ENCODE measurements around the gene AGBL4.
A peak's percentile ranks its signal among the peaks of the same experiment; 100 is the strongest.
"Not testable (repeated sequence)": the region's sequence is repeated elsewhere in the genome, so short reads cannot be mapped to it uniquely, and the experiment has no call there.

The AGBL4 gene

GRCh38 chr1:50023292-50024159 is at the start of gene AGBL4:
Gene AGBL4 (minus strand): TSS chr1:50023954.
- in situ Hi-C loops (cut with HindIII; ENCODE audit: low pct_ligation_motif_present, low pct_unique_long_range_greater_than_20kb, low sequenced_read_pairs): no loop called here
- peak; percentile 26 for DNase-seq

- in situ Hi-C loops (cut with HindIII; ENCODE audit: low pct_ligation_motif_present, low pct_unique_long_range_greater_than_20kb, low sequenced_read_pairs): no loop called here
- DNase-seq: no peak
These were observed 43.1 kb upstream of the AGBL4 start for GRCh38 chr1:50066806-50067205.

GRCh38 chr1:50060279-50060678 is 36.5 kb upstream of the AGBL4 start:
- DNase-seq: no peak
- in situ Hi-C loops (cut with HindIII; ENCODE audit: low pct_ligation_motif_present, low pct_unique_long_range_greater_than_20kb, low sequenced_read_pairs): no loop called here

GRCh38 chr1:50048791-50049190 is 25.0 kb upstream of the AGBL4 start:
- DNase-seq: no peak
- in situ Hi-C loops (cut with HindIII; ENCODE audit: low pct_ligation_motif_present, low pct_unique_long_range_greater_than_20kb, low sequenced_read_pairs): no loop called here

GRCh38 chr1:50047916-50048694 is 24.4 kb upstream of the AGBL4 start:
- in situ Hi-C loops (cut with HindIII; ENCODE audit: low pct_ligation_motif_present, low pct_unique_long_range_greater_than_20kb, low sequenced_read_pairs): no loop called here

GRCh38 chr1:50038237-50038809 is 14.6 kb upstream of the AGBL4 start:
- in situ Hi-C loops (cut with HindIII; ENCODE audit: low pct_ligation_motif_present, low pct_unique_long_range_greater_than_20kb, low sequenced_read_pairs): no loop called here

More at GRCh38 chr1:50047916-50048694, 24.4 kb upstream of the AGBL4 start:
- DNase-seq: no peak

GRCh38 chr1:50027794-50028193 is 4.0 kb upstream of the AGBL4 start:
- DNase-seq: no peak
- in situ Hi-C loops (cut with HindIII; ENCODE audit: low pct_ligation_motif_present, low pct_unique_long_range_greater_than_20kb, low sequenced_read_pairs): no loop called here

More at GRCh38 chr1:50038237-50038809, 14.6 kb upstream of the AGBL4 start:
- DNase-seq: no peak

GRCh38 chr1:49995734-49996133 is 28.0 kb downstream of the AGBL4 start:
- in situ Hi-C loops (cut with HindIII; ENCODE audit: low pct_ligation_motif_present, low pct_unique_long_range_greater_than_20kb, low sequenced_read_pairs): no loop called here
- DNase-seq: peak; percentile 6

GRCh38 chr1:49971088-49971487 is 52.7 kb downstream of the AGBL4 start:
- no peak for DNase-seq
- in situ Hi-C loops (cut with HindIII; ENCODE audit: low pct_ligation_motif_present, low pct_unique_long_range_greater_than_20kb, low sequenced_read_pairs): no loop called here

GRCh38 chr1:49951385-49951784 is 72.4 kb downstream of the AGBL4 start:
- no peak for DNase-seq
- in situ Hi-C loops (cut with HindIII; ENCODE audit: low pct_ligation_motif_present, low pct_unique_long_range_greater_than_20kb, low sequenced_read_pairs): no loop called here

- in situ Hi-C loops (cut with HindIII; ENCODE audit: low pct_ligation_motif_present, low pct_unique_long_range_greater_than_20kb, low sequenced_read_pairs): not testable (repeated sequence)
These were observed 108.5 kb downstream of the AGBL4 start for GRCh38 chr1:49915301-49915700.

GRCh38 chr1:49906365-49906764 is 117.4 kb downstream of the AGBL4 start:
- in situ Hi-C loops (cut with HindIII; ENCODE audit: low pct_ligation_motif_present, low pct_unique_long_range_greater_than_20kb, low sequenced_read_pairs): no loop called here
- DNase-seq: no peak

More at GRCh38 chr1:49915301-49915700, 108.5 kb downstream of the AGBL4 start:
- not testable (repeated sequence) for DNase-seq

GRCh38 chr1:49864581-49864980 is 159.2 kb downstream of the AGBL4 start:
- in situ Hi-C loops (cut with HindIII; ENCODE audit: low pct_ligation_motif_present, low pct_unique_long_range_greater_than_20kb, low sequenced_read_pairs): no loop called here
- no peak for DNase-seq

- in situ Hi-C loops (cut with HindIII; ENCODE audit: low pct_ligation_motif_present, low pct_unique_long_range_greater_than_20kb, low sequenced_read_pairs): no loop called here
- no peak for DNase-seq
These were observed 169.0 kb downstream of the AGBL4 start for GRCh38 chr1:49854741-49855140.

- in situ Hi-C loops (cut with HindIII; ENCODE audit: low pct_ligation_motif_present, low pct_unique_long_range_greater_than_20kb, low sequenced_read_pairs): no loop called here
- no peak for DNase-seq
These were observed 181.2 kb downstream of the AGBL4 start for GRCh38 chr1:49842596-49842995.

GRCh38 chr1:49841767-49842166 is 182.0 kb downstream of the AGBL4 start:
- in situ Hi-C loops (cut with HindIII; ENCODE audit: low pct_ligation_motif_present, low pct_unique_long_range_greater_than_20kb, low sequenced_read_pairs): no loop called here
- DNase-seq: no peak

- no peak for DNase-seq
- in situ Hi-C loops (cut with HindIII; ENCODE audit: low pct_ligation_motif_present, low pct_unique_long_range_greater_than_20kb, low sequenced_read_pairs): no loop called here
These were observed 199.5 kb downstream of the AGBL4 start for GRCh38 chr1:49824261-49824660.

- DNase-seq: no peak
- in situ Hi-C loops (cut with HindIII; ENCODE audit: low pct_ligation_motif_present, low pct_unique_long_range_greater_than_20kb, low sequenced_read_pairs): no loop called here
These were observed 206.1 kb downstream of the AGBL4 start for GRCh38 chr1:49817681-49818080.

- DNase-seq; in situ Hi-C loops (cut with HindIII; ENCODE audit: low pct_ligation_motif_present, low pct_unique_long_range_greater_than_20kb, low sequenced_read_pairs): not testable (repeated sequence)
These were observed 236.7 kb downstream of the AGBL4 start for GRCh38 chr1:49787013-49787412.
